ENCODE measurements around the gene DNAAF1.
"Not testable (repeated sequence)": the region's sequence is repeated elsewhere in the genome, so short reads cannot be mapped to it uniquely, and the experiment has no call there.

DNA sequence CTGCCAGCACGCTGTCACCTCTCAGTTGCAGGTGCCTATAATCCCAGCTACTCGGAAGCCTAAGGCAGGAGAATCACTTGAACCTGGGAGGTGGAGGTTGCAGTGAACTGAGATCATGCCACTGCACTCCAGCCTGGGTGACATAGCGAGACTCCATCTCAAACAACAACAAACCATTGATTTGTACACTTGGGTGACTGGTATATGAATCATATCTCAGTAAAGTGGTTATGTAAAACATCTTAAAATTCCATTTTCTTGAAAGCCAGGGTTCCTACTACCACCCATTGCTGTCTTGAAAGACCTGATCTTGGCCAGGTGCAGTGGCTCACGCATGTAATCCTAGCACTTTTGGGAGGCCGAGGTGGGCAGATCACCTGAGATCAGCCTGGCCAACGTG is 60.0 kb downstream of the DNAAF1 start:
- TF ChIP-seq POLR2A, POLR2AphosphoS5 (IDR thresholded peaks at IDR 0.05): not testable (repeated sequence)
- TF ChIP-seq, protein P1, sequence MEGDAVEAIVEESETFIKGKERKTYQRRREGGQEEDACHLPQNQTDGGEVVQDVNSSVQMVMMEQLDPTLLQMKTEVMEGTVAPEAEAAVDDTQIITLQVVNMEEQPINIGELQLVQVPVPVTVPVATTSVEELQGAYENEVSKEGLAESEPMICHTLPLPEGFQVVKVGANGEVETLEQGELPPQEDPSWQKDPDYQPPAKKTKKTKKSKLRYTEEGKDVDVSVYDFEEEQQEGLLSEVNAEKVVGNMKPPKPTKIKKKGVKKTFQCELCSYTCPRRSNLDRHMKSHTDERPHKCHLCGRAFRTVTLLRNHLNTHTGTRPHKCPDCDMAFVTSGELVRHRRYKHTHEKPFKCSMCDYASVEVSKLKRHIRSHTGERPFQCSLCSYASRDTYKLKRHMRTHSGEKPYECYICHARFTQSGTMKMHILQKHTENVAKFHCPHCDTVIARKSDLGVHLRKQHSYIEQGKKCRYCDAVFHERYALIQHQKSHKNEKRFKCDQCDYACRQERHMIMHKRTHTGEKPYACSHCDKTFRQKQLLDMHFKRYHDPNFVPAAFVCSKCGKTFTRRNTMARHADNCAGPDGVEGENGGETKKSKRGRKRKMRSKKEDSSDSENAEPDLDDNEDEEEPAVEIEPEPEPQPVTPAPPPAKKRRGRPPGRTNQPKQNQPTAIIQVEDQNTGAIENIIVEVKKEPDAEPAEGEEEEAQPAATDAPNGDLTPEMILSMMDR (IDR thresholded peaks at IDR 0.05): not testable (repeated sequence)
